ENCODE data around the gene FAM222A.

The FAM222A gene

GRCh38 chr12:109778684-109779083, 65.1 kb downstream of the FAM222A start:
- DNase-seq: no peak

- DNase-seq: no peak
These were observed 65.8 kb downstream of the FAM222A start for GRCh38 chr12:109779382-109779781.

GRCh38 chr12:109781668-109782325, 68.2 kb downstream of the FAM222A start:
- DNase-seq: no peak

- no peak for DNase-seq
These were observed 68.7 kb downstream of the FAM222A start for GRCh38 chr12:109782326-109782703.

GRCh38 chr12:109783135-109783964, 69.7 kb downstream of the FAM222A start:
- DNase-seq: no peak

GRCh38 chr12:109783965-109784244, 70.3 kb downstream of the FAM222A start:
- no peak for DNase-seq

- DNase-seq: no peak
These were observed 72.2 kb downstream of the FAM222A start for GRCh38 chr12:109785854-109786253.

- DNase-seq: no peak
These were observed 73.2 kb downstream of the FAM222A start for GRCh38 chr12:109786799-109787198.

- no peak for DNase-seq
These were observed 76.0 kb downstream of the FAM222A start for GRCh38 chr12:109789526-109790048.

- no peak for DNase-seq
These were observed 79.4 kb downstream of the FAM222A start for GRCh38 chr12:109792992-109793391.

GRCh38 chr12:109793411-109793810, 79.8 kb downstream of the FAM222A start:
- DNase-seq: no peak

GRCh38 chr12:109793826-109794501, 80.3 kb downstream of the FAM222A start:
- DNase-seq: no peak

GRCh38 chr12:109795023-109795422, 81.4 kb downstream of the FAM222A start:
- DNase-seq: peak; percentile 85

GRCh38 chr12:109796057-109796456, 82.4 kb downstream of the FAM222A start:
- no peak for DNase-seq

- DNase-seq: no peak
These were observed 84.5 kb downstream of the FAM222A start for GRCh38 chr12:109797905-109798669.

GRCh38 chr12:109798691-109799090, 85.1 kb downstream of the FAM222A start:
- no peak for DNase-seq

GRCh38 chr12:109800536-109800935, 86.9 kb downstream of the FAM222A start:
- no peak for DNase-seq

GRCh38 chr12:109802828-109803227, 89.2 kb downstream of the FAM222A start:
- DNase-seq: no peak

- DNase-seq: no peak
These were observed 90.1 kb downstream of the FAM222A start for GRCh38 chr12:109803678-109804077.

GRCh38 chr12:109804820-109805761, 91.5 kb downstream of the FAM222A start:
- peak; percentile 24 for DNase-seq

GRCh38 chr12:109807954-109808643, 94.5 kb downstream of the FAM222A start:
- DNase-seq: no peak

Measured in HCEC 1CT (cell line).